ENCODE measurements around the gene ZSWIM7. TPM values are rescaled to one million over a fixed set of nuclear protein-coding genes. Genes with fewer than 3 reads are reported as not detected.

Gene ZSWIM7
- polyA plus RNA-seq, 3 donors: 43.1 to 70.1 (median 67.1) TPM

- peaks cover 43% of the 10 kb centered on the region for H3K4me1 Mint-ChIP-seq
- H4K20me1 ChIP-seq (ENCODE audit: insufficient read depth, low read length): peaks cover 18% of the 10 kb centered on the region
- peaks cover 0 to 3% (median 2%) of the 10 kb centered on the region in 3 donors for H3K27me3 Mint-ChIP-seq (ENCODE audit: low read depth in 3 of 3)
- H3K27ac ChIP-seq (ENCODE audit: low read depth in 1 of 2, low read length in 2 of 2): peak overlapping the region in 1 of 2 donors; percentile 98
- H3K4me1 ChIP-seq (ENCODE audit: control insufficient read depth in 1 of 2, insufficient read depth in 2 of 2, low read length in 2 of 2): peaks cover 39 to 46% of the 10 kb centered on the region in 2 donors
- DNase-seq: peak in 2 of 3 donors; percentile 26 to 68
- peak overlapping the region in 1 of 3 experiments; percentile 78 for H3K4me3 ChIP-seq (replicated peaks in 1 of 3; ENCODE audit: low read depth in 2 of 3, low read length in 3 of 3)
- H3K27me3 ChIP-seq (ENCODE audit: control insufficient read depth in 2 of 2, insufficient read depth in 2 of 2, low read length in 2 of 2): no peaks in the 10 kb centered on the region
- peak overlapping the region; percentile 91 for H3K4me2 ChIP-seq (replicated peaks; ENCODE audit: extremely low read depth, low read length, poor library complexity, severe bottlenecking)
- no peak for TF ChIP-seq CTCF (IDR thresholded peaks at IDR 0.05)
- no peak overlapping the region for H3K9ac ChIP-seq (ENCODE audit: insufficient read depth, low read length, poor library complexity, severe bottlenecking)
- intact Hi-C loops (cut with micrococcal nuclease): no loop called here
- peak overlapping the region; percentile 89 to 93 for H3K4me3 Mint-ChIP-seq
- peaks cover 0 to 5% (median 0%) of the 10 kb centered on the region in 7 donors for H3K9me3 Mint-ChIP-seq
- no peaks in the 10 kb centered on the region for H3K9me3 ChIP-seq (replicated peaks in 1 of 2; ENCODE audit: control insufficient read depth in 1 of 2, insufficient read depth in 1 of 2, low read length in 2 of 2)
- H3K36me3 Mint-ChIP-seq: peaks cover 53 to 60% of the 10 kb centered on the region in 2 donors
- H2AFZ ChIP-seq (ENCODE audit: insufficient read depth, low read depth, low read length, poor library complexity, severe bottlenecking): no peak overlapping the region
- H3K79me2 ChIP-seq (ENCODE audit: insufficient read depth, low read length): peaks cover 37% of the 10 kb centered on the region
- peaks cover 43 to 49% of the 10 kb centered on the region in 2 donors for H3K36me3 ChIP-seq (replicated peaks in 1 of 2; ENCODE audit: control insufficient read depth in 1 of 2, insufficient read depth in 2 of 2, low read length in 2 of 2)
- peak overlapping the region in 6 of 7 donors; percentile 12 to 62 (median 35) for H3K27ac Mint-ChIP-seq
Measured at GRCh38 chr17:16001226-16001897, 1.9 kb upstream of the ZSWIM7 start.

- Histone ChIP-seq H3K4me3 (replicated peaks in 1 of 3; ENCODE audit: low read depth in 2 of 3, low read length in 3 of 3) (peak overlapping the region; percentile 46 to 78 (median 65)), H3K9me3 (replicated peaks in 1 of 2; ENCODE audit: control insufficient read depth in 1 of 2, insufficient read depth in 1 of 2, low read length in 2 of 2) (no peaks in the 10 kb centered on the region), H3K4me2 (replicated peaks; ENCODE audit: extremely low read depth, low read length, poor library complexity, severe bottlenecking) (peak overlapping the region; percentile 91), H3K27me3 (ENCODE audit: control insufficient read depth in 2 of 2, insufficient read depth in 2 of 2, low read length in 2 of 2) (no peaks in the 10 kb centered on the region), H2AFZ (ENCODE audit: insufficient read depth, low read depth, low read length, poor library complexity, severe bottlenecking) (peak overlapping the region; percentile 42), H3K9ac (ENCODE audit: insufficient read depth, low read length, poor library complexity, severe bottlenecking) (peak overlapping the region; percentile 87), H3K27ac (ENCODE audit: low read depth in 1 of 2, low read length in 2 of 2) (peak overlapping the region; percentile 72 to 98), H4K20me1 (ENCODE audit: insufficient read depth, low read length) (peaks cover 18% of the 10 kb centered on the region), H3K4me1 (ENCODE audit: control insufficient read depth in 1 of 2, insufficient read depth in 2 of 2, low read length in 2 of 2) (peaks cover 51 to 58% of the 10 kb centered on the region in 2 donors), H3K36me3 (replicated peaks in 1 of 2; ENCODE audit: control insufficient read depth in 1 of 2, insufficient read depth in 2 of 2, low read length in 2 of 2) (peaks cover 33 to 37% of the 10 kb centered on the region in 2 donors), H3K79me2 (ENCODE audit: insufficient read depth, low read length) (peaks cover 48% of the 10 kb centered on the region)
- Mint-ChIP-seq H3K27me3 (ENCODE audit: low read depth in 3 of 3) (peaks cover 0 to 3% (median 2%) of the 10 kb centered on the region in 3 donors), H3K9me3 (peaks cover 0 to 5% (median 0%) of the 10 kb centered on the region in 7 donors), H3K4me3 (peak overlapping the region; percentile 89 to 93), H3K4me1 (peaks cover 54% of the 10 kb centered on the region), H3K36me3 (peaks cover 44 to 50% of the 10 kb centered on the region in 2 donors), H3K27ac (peak overlapping the region; percentile 83 to 98 (median 90))
- intact Hi-C loops (cut with micrococcal nuclease): loop anchor here (2.0 to 5.0 kb wide), 7 partner anchors 48 to 738 kb away; partner anchors contain the start of gene ADORA2B (in 1 of the 2)
- peak; percentile 19 to 49 (median 26) for DNase-seq
- 1% methylated on average over 61 of the region's 64 CpGs for WGBS (ENCODE audit: insufficient coverage)
- TF ChIP-seq CTCF (IDR thresholded peaks at IDR 0.05): no peak
Measured at GRCh38 chr17:15999974-16000827, 697 bp upstream of the ZSWIM7 start.
